Lung (tissue), 12 donors: ENCODE measurements around the gene ARHGEF18. TPM values are rescaled to one million over a fixed set of nuclear protein-coding genes. Genes with fewer than 3 reads are reported as not detected.

Experiments
- ATAC-seq: fragments of 200-7000 bp; cut with Tn5 transposase; one replicate; pipeline ENCODE4 v1.9.1; 2020; ENCODE audit warnings: moderate number of reproducible peaks; ENCODE audit not compliant: insufficient read depth, low FRiP score
- DNase-seq, 3 donors: peaks; one replicate each; pipeline ENCODE4 v3.0.0-alpha.2; 2013 to 2017
- H3K27ac ChIP-seq, 2 donors: one replicate each; pipeline ENCODE4 v1.5.1; 2013; ENCODE audit warnings: mild to moderate bottlenecking in 2 of 2, moderate library complexity in 2 of 2, control low read depth in 1 of 2, inconsistent platforms in 1 of 2, low read depth in 1 of 2, low read length in 1 of 2
- H3K27me3 ChIP-seq, 3 donors: one replicate each; pipeline ENCODE4 v1.5.1; 2013; ENCODE audit warnings: low read length in 2 of 3; ENCODE audit not compliant: control insufficient read depth in 3 of 3, insufficient read depth in 3 of 3
- H3K36me3 ChIP-seq, 4 donors: one replicate each; pipeline ENCODE4 v1.5.1; 2013; ENCODE audit warnings: low read length in 4 of 4, mild to moderate bottlenecking in 1 of 4, moderate library complexity in 1 of 4; ENCODE audit not compliant: control insufficient read depth in 4 of 4, insufficient read depth in 4 of 4
- H3K4me1 ChIP-seq, 5 donors: one replicate each; pipeline ENCODE4 v1.5.1; 2013; ENCODE audit warnings: low read length in 5 of 5, mild to moderate bottlenecking in 2 of 5, moderate library complexity in 1 of 5; ENCODE audit not compliant: control insufficient read depth in 5 of 5, insufficient read depth in 5 of 5
- H3K4me3 ChIP-seq: one replicate; pipeline ENCODE4 v1.5.1; 2013; ENCODE audit warnings: mild to moderate bottlenecking, control low read depth, moderate library complexity
- H3K9ac ChIP-seq, 2 donors: one replicate each; pipeline ENCODE4 v1.5.1; 2013; ENCODE audit warnings: low read length in 2 of 2, control low read depth in 1 of 2; ENCODE audit not compliant: insufficient read depth in 1 of 2
- H3K9me3 ChIP-seq, 4 donors: one replicate each; pipeline ENCODE4 v1.5.1; 2013; ENCODE audit warnings: low read length in 3 of 4, mild to moderate bottlenecking in 1 of 4, moderate library complexity in 1 of 4; ENCODE audit not compliant: control insufficient read depth in 4 of 4, insufficient read depth in 3 of 4
- WGBS, 2 donors: extraction: QIAGEN DNeasy Blood & Tissue Kit; methylation state at CpG; one replicate each; pipeline ENCODE4 v1.1.7; 2013; 5-methylcytosine and 5-hydroxymethylcytosine counted together
- polyA plus RNA-seq, 2 donors: library from polyadenylated mRNA; stranded (reverse); fragments of 200-250 nt; gene quantifications; one replicate each; pipeline ENCODE4 v1.2.1, GENCODE V29; 2013
- total RNA-seq, 2 donors: library from RNA; depleted of rRNA in 1 of 2; stranded (reverse); fragments of >200 nt in 1 of 2; gene quantifications; one replicate each; pipeline ENCODE4 v1.2.1, GENCODE V29; 2014 to 2021
- TF ChIP-seq, protein P1 (sequence below): IDR thresholded peaks from 2 replicates; pipeline ENCODE4 v1.5.1; 2012; ENCODE audit warnings: mild to moderate bottlenecking; ENCODE audit errors: control extremely low read depth, extremely low read depth
- donor health status: control.
- donor health status: control.
- donor health status: Bipolar disorder and iron deficiency.
- donor health status: healthy.
- donor health status: DM: yes; HTN: yes; CAD: no.

The ARHGEF18 gene
- total and polyA plus RNA-seq, 4 donors, result 22.8 to 55.6 (median 35.5) TPM

DNA sequence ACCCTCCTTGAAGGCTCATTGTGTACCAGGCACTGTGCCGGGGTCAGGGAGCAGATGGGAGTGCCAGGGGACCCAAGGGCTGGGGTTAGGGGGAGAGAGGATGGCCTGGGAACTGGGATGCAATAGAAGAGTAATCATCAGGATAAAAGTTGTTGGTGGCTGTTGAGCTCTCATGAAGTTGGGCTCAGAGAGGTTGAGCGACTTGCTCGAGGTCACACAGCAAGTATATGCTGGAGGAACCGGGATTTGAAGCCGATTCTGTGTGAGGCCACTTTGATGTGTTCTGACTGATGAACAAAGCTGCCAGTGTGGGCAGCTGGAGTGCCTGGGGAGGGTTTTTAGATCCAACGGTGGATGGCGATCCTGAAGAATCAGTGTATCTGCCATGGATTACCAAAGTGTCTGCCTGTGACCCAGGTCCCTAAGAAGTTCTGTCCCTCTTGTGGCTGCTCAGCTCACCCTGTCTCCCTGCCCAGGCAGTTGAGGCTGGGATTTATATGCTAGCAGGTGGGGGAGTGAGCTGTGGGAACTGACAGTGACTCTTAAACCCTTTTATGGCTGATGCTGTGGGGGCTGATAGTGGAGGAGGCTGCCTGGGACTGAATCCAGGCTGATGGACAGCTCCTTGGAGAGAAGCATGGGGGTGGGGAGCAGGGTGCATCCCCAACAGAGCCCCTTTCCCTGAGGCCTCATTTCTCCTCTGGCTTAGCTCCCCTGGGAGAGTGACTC is 8.3 kb downstream of the ARHGEF18 start:
- Histone ChIP-seq H3K36me3 (no peaks in the 10 kb centered on the region), H3K4me1 (peaks cover 0 to 8% (median 0%) of the 10 kb centered on the region in 5 donors), H3K9me3 (peaks cover 0 to 3% (median under 1%) of the 10 kb centered on the region in 4 donors), H3K27me3 (no peaks in the 10 kb centered on the region), H3K4me3 (no peak overlapping the region), H3K27ac (no peak overlapping the region), H3K9ac (no peak overlapping the region)
- DNase-seq, result no peak
- no peak for ATAC-seq
- 94 to 95% methylated on average over 7 of the region's 7 CpGs for WGBS, 2 donors
- TF ChIP-seq, protein P1, sequence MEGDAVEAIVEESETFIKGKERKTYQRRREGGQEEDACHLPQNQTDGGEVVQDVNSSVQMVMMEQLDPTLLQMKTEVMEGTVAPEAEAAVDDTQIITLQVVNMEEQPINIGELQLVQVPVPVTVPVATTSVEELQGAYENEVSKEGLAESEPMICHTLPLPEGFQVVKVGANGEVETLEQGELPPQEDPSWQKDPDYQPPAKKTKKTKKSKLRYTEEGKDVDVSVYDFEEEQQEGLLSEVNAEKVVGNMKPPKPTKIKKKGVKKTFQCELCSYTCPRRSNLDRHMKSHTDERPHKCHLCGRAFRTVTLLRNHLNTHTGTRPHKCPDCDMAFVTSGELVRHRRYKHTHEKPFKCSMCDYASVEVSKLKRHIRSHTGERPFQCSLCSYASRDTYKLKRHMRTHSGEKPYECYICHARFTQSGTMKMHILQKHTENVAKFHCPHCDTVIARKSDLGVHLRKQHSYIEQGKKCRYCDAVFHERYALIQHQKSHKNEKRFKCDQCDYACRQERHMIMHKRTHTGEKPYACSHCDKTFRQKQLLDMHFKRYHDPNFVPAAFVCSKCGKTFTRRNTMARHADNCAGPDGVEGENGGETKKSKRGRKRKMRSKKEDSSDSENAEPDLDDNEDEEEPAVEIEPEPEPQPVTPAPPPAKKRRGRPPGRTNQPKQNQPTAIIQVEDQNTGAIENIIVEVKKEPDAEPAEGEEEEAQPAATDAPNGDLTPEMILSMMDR, result no peak

DNA sequence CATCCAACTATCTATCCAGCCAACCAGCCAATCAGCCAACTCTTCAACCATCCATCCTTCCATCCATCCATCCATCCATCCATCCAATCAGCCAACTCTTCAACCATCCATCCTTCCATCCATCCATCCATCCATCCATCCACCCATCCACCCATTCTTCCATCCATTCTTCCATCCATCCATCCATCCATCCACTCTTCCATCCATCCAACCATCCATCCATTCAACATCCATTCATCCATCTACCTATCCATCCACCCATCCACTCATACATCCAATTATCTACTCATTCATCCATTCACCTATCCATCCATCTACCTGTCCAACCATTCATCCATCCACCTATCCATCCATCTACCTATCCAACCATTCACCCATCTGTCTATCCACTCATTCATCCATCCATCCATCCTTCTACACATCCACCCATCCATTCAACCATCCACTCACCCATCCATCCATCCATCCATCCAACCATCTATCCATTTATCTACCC is 9.4 kb downstream of the ARHGEF18 start:
- Histone ChIP-seq H3K4me3 (no peak overlapping the region), H3K27ac (no peak overlapping the region), H3K27me3 (no peaks in the 10 kb centered on the region), H3K36me3 (no peaks in the 10 kb centered on the region), H3K9me3 (no peaks in the 10 kb centered on the region), H3K4me1 (peaks cover 0 to 8% (median 0%) of the 10 kb centered on the region in 5 donors), H3K9ac (no peak overlapping the region)
- TF ChIP-seq, protein P1, result no peak
- DNase-seq (no peak), ATAC-seq (no peak)

DNA sequence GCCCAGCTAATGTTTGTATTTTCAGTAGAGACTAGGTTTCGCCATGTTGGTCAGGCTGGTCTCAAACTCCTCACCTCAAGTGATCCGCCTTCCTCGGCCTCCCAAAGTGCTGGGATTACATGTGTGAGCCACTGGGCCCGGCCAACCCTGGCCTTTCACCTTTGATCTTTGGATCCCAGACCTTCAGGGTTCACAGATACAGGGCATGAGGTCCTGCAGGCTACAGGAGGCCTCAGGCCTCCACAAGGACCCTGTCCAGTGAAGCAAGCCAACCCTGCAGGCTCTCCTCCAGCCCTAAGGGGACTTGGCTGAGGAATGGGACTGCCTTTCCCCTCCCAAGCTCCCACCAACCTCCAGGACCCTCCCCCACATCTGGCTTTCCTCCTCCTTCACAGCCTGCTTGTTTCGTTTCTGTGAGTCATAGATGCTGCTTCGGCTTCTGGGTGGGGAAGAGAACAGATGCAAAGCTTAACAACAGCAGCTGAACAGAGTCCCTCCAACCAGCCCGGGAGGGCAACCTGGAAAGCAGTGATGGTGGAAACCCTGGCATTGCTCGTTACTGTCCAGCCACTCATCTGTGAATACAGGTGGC is 11.8 kb downstream of the ARHGEF18 start:
- DNase-seq (no peak), ATAC-seq (no peak)
- Histone ChIP-seq H3K4me3 (no peak overlapping the region), H3K36me3 (no peaks in the 10 kb centered on the region), H3K27ac (no peak overlapping the region), H3K27me3 (no peaks in the 10 kb centered on the region), H3K4me1 (peaks cover 0 to 7% (median 0%) of the 10 kb centered on the region in 5 donors), H3K9ac (no peak overlapping the region), H3K9me3 (no peaks in the 10 kb centered on the region)
- WGBS, 2 donors, result 82 to 92% methylated on average over 8 of the region's 8 CpGs
- TF ChIP-seq, protein P1, result no peak
